Measurements from ENCODE around the gene CARS1.

DNA sequence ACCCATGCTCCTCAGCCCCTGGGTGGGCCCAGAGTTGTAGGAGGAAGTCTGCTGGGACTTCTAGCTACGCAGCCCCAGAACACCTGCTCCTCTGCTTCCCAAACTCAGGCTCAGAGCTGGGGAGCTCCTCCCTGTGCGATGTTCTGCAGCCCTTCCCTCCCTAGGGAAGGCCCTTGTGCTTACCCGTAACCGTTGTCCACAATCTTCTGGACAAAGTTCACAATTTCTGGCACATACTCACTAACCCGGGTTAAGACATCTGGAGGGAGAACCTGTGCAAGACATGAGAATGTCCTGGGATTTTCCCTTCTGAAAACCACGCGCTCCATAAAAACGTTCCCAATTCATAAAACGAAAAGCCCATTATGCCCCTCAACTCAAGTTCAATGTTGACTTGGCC, 28.4 kb downstream of the CARS1 start:
- TF ChIP-seq, protein P1, sequence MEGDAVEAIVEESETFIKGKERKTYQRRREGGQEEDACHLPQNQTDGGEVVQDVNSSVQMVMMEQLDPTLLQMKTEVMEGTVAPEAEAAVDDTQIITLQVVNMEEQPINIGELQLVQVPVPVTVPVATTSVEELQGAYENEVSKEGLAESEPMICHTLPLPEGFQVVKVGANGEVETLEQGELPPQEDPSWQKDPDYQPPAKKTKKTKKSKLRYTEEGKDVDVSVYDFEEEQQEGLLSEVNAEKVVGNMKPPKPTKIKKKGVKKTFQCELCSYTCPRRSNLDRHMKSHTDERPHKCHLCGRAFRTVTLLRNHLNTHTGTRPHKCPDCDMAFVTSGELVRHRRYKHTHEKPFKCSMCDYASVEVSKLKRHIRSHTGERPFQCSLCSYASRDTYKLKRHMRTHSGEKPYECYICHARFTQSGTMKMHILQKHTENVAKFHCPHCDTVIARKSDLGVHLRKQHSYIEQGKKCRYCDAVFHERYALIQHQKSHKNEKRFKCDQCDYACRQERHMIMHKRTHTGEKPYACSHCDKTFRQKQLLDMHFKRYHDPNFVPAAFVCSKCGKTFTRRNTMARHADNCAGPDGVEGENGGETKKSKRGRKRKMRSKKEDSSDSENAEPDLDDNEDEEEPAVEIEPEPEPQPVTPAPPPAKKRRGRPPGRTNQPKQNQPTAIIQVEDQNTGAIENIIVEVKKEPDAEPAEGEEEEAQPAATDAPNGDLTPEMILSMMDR (conservative IDR thresholded peaks at IDR 0.05; ENCODE audit: low read length), result no peak
- no peak for TF ChIP-seq EZH2phosphoT487 (IDR thresholded peaks at IDR 0.05; ENCODE audit: borderline replicate concordance)
